Mesenchymal stem cell (in vitro differentiated cells and primary cell): ENCODE measurements around the gene PDZRN4.
A peak's percentile ranks its signal among the peaks of the same experiment; 100 is the strongest.
"Not testable (repeated sequence)": the region's sequence is repeated elsewhere in the genome, so short reads cannot be mapped to it uniquely, and the experiment has no call there.

Experiments
- DNase-seq: peaks from one replicate; pipeline ENCODE4 v3.0.0-alpha.2; 2013
- H2AFZ ChIP-seq: one replicate; pipeline ENCODE4 v1.6.1; 2013; ENCODE audit warnings: low read depth, mild to moderate bottlenecking, control low read depth, inconsistent platforms, low read length, moderate library complexity
- H2AK5ac ChIP-seq: 2 replicates; pipeline ENCODE4 v1.6.1; 2013; ENCODE audit warnings: low read length, moderate library complexity, mild to moderate bottlenecking, inconsistent platforms; ENCODE audit not compliant: severe bottlenecking
- H2BK120ac ChIP-seq: one replicate; pipeline ENCODE4 v1.6.1; 2013; ENCODE audit warnings: low read depth, mild to moderate bottlenecking, inconsistent platforms, low read length, moderate library complexity
- H2BK12ac ChIP-seq, 2 experiments: one replicate each; pipeline ENCODE4 v1.6.1; 2013; ENCODE audit warnings: inconsistent platforms in 2 of 2, low read length in 2 of 2, mild to moderate bottlenecking in 2 of 2, moderate library complexity in 2 of 2, control low read depth in 1 of 2
- H2BK15ac ChIP-seq: one replicate; pipeline ENCODE4 v1.6.1; 2013; ENCODE audit warnings: mild to moderate bottlenecking, low read depth, inconsistent platforms; ENCODE audit not compliant: poor library complexity, severe bottlenecking
- H2BK5ac ChIP-seq: 2 replicates; pipeline ENCODE4 v1.6.1; 2013; ENCODE audit warnings: low read depth, mild to moderate bottlenecking, low read length, control low read depth, inconsistent platforms; ENCODE audit not compliant: poor library complexity, severe bottlenecking
- H3K14ac ChIP-seq, 2 experiments: one replicate each; pipeline ENCODE4 v1.6.1; 2013; ENCODE audit warnings: inconsistent platforms in 2 of 2, low read length in 2 of 2, control low read depth in 1 of 2, mild to moderate bottlenecking in 1 of 2, moderate library complexity in 1 of 2
- H3K18ac ChIP-seq, 2 experiments: one replicate each; pipeline ENCODE4 v1.6.1; 2013; ENCODE audit warnings: inconsistent platforms in 2 of 2, low read length in 2 of 2, control low read depth in 1 of 2, low read depth in 1 of 2, mild to moderate bottlenecking in 1 of 2
- H3K23ac ChIP-seq, 2 experiments: one replicate each; pipeline ENCODE4 v1.6.1; 2013; ENCODE audit warnings: inconsistent platforms in 2 of 2, low read length in 2 of 2, mild to moderate bottlenecking in 2 of 2, moderate library complexity in 2 of 2, control low read depth in 1 of 2
- H3K27ac ChIP-seq: 2 replicates; pipeline ENCODE4 v1.5.1; 2013; ENCODE audit warnings: mild to moderate bottlenecking, moderate library complexity, low read length, control low read depth, inconsistent platforms; ENCODE audit not compliant: poor library complexity, severe bottlenecking
- H3K27me3 ChIP-seq, 2 experiments: 2 replicates each; pipeline versions ENCODE4 v1.6.1 to v1.7.0; 2013; ENCODE audit warnings: low read length in 2 of 2, mild to moderate bottlenecking in 2 of 2, moderate library complexity in 2 of 2, control low read depth in 1 of 2, inconsistent platforms in 1 of 2; ENCODE audit not compliant: control insufficient read depth in 1 of 2, insufficient read depth in 1 of 2
- H3K36me3 ChIP-seq, 2 experiments: 2 replicates each; pipeline versions ENCODE4 v1.6.1 to v1.7.0; 2013; ENCODE audit warnings: low read length in 2 of 2, control low read depth in 1 of 2, inconsistent platforms in 1 of 2, low read depth in 1 of 2, mild to moderate bottlenecking in 1 of 2; ENCODE audit not compliant: insufficient read depth in 2 of 2, control insufficient read depth in 1 of 2
- H3K4ac ChIP-seq, 2 experiments: one replicate each; pipeline ENCODE4 v1.6.1; 2013; ENCODE audit warnings: inconsistent platforms in 2 of 2, low read length in 2 of 2, mild to moderate bottlenecking in 2 of 2, moderate library complexity in 2 of 2, control low read depth in 1 of 2, low read depth in 1 of 2
- H3K4me1 ChIP-seq: 2 replicates; pipeline ENCODE4 v1.6.1; 2013; ENCODE audit warnings: low read depth, low read length, control low read depth; ENCODE audit not compliant: control insufficient read depth, insufficient read depth
- H3K4me2 ChIP-seq: 2 replicates; pipeline ENCODE4 v1.6.1; 2013; ENCODE audit warnings: low read length, mild to moderate bottlenecking, inconsistent platforms; ENCODE audit not compliant: poor library complexity, severe bottlenecking
- H3K4me3 ChIP-seq, 2 experiments: 2 replicates each; pipeline versions ENCODE4 v1.5.1 to v1.7.0; 2013; ENCODE audit warnings: low read length in 2 of 2, mild to moderate bottlenecking in 2 of 2, control low read depth in 1 of 2, low read depth in 1 of 2; ENCODE audit not compliant: insufficient read depth in 1 of 2
- H3K79me1 ChIP-seq: replicated peaks from 2 replicates; pipeline ENCODE4 v1.6.1; 2013; ENCODE audit warnings: mild to moderate bottlenecking, control low read depth, low read length, inconsistent platforms; ENCODE audit not compliant: poor library complexity, severe bottlenecking
- H3K9ac ChIP-seq: 2 replicates; pipeline ENCODE4 v1.7.0; 2013; ENCODE audit warnings: mild to moderate bottlenecking, low read length, moderate library complexity
- H3K9me3 ChIP-seq: 2 replicates; pipeline ENCODE4 v1.7.0; 2013; ENCODE audit warnings: mild to moderate bottlenecking, low read length; ENCODE audit not compliant: control insufficient read depth
- H4K8ac ChIP-seq: one replicate; pipeline ENCODE4 v1.6.1; 2013; ENCODE audit warnings: inconsistent platforms, mild to moderate bottlenecking, low read length, moderate library complexity
- H4K91ac ChIP-seq: one replicate; pipeline ENCODE4 v1.6.1; 2013; ENCODE audit warnings: mild to moderate bottlenecking, low read length, inconsistent platforms
- WGBS: methylation state at CpG from one replicate; pipeline ENCODE4 v1.1.7; 2013; ENCODE audit warnings: mixed read lengths; 5-methylcytosine and 5-hydroxymethylcytosine counted together

PDZRN4 gene

GRCh38 chr12:41606468-41607445, 418.6 kb downstream of the PDZRN4 start:
- Histone ChIP-seq H4K91ac (no peak overlapping the region), H3K9ac (no peak overlapping the region), H3K14ac (no peak overlapping the region), H3K27me3 (no peaks in the 10 kb centered on the region), H3K18ac (no peak overlapping the region), H2BK15ac (no peak overlapping the region), H3K27ac (peak overlapping the region; percentile 84), H2BK12ac (no peak overlapping the region), H3K79me1 (no peaks in the 10 kb centered on the region), H2BK5ac (no peak overlapping the region), H3K9me3 (no peaks in the 10 kb centered on the region), H3K4me2 (no peak overlapping the region), H3K36me3 (no peaks in the 10 kb centered on the region), H2AK5ac (no peak overlapping the region), H3K4me1 (peaks cover 5% of the 10 kb centered on the region), H4K8ac (no peak overlapping the region), H3K4ac (no peak overlapping the region), H2AFZ (no peak overlapping the region), H3K4me3 (no peak overlapping the region), H2BK120ac (no peak overlapping the region), H3K23ac (no peak overlapping the region)
- WGBS = 73% methylated on average over 3 of the region's 8 CpGs
- DNase-seq = peak; percentile 39

GRCh38 chr12:41612892-41613557, 424.9 kb downstream of the PDZRN4 start:
- Histone ChIP-seq H3K23ac (no peak overlapping the region), H2BK12ac (no peak overlapping the region), H3K18ac (no peak overlapping the region), H2BK120ac (no peak overlapping the region), H4K91ac (no peak overlapping the region), H3K9ac (no peak overlapping the region), H3K4me1 (no peaks in the 10 kb centered on the region), H3K36me3 (no peaks in the 10 kb centered on the region), H3K4me2 (no peak overlapping the region), H3K27ac (no peak overlapping the region), H2BK15ac (no peak overlapping the region), H2BK5ac (no peak overlapping the region), H2AFZ (no peak overlapping the region), H4K8ac (no peak overlapping the region), H2AK5ac (no peak overlapping the region), H3K79me1 (no peaks in the 10 kb centered on the region), H3K4me3 (no peak overlapping the region), H3K27me3 (no peaks in the 10 kb centered on the region), H3K4ac (no peak overlapping the region), H3K14ac (no peak overlapping the region), H3K9me3 (no peaks in the 10 kb centered on the region)
- WGBS = 72% methylated on average over 2 of the region's 3 CpGs
- no peak for DNase-seq

GRCh38 chr12:41615174-41615573, 427.1 kb downstream of the PDZRN4 start:
- not testable (repeated sequence) for H3K4me2 ChIP-seq, H4K8ac ChIP-seq, H2AK5ac ChIP-seq, H2BK120ac ChIP-seq, H3K36me3 ChIP-seq, H3K4me3 ChIP-seq, DNase-seq, H2BK5ac ChIP-seq, H3K23ac ChIP-seq, H3K14ac ChIP-seq, H3K4me1 ChIP-seq, H2BK15ac ChIP-seq, H4K91ac ChIP-seq, H2BK12ac ChIP-seq, H2AFZ ChIP-seq, H3K27ac ChIP-seq, H3K79me1 ChIP-seq, H3K18ac ChIP-seq, H3K27me3 ChIP-seq, H3K4ac ChIP-seq, H3K9me3 ChIP-seq, H3K9ac ChIP-seq
- WGBS = 49% methylated on average over 3 of the region's 3 CpGs

- no peak overlapping the region for H3K4ac ChIP-seq
- H3K27me3 ChIP-seq = no peaks in the 10 kb centered on the region
- no peak overlapping the region for H4K8ac ChIP-seq
- no peak overlapping the region for H2BK120ac ChIP-seq
- H3K23ac ChIP-seq = no peak overlapping the region
- no peak overlapping the region for H2BK5ac ChIP-seq
- no peak overlapping the region for H3K14ac ChIP-seq
- no peak overlapping the region for H2BK12ac ChIP-seq
- no peaks in the 10 kb centered on the region for H3K4me1 ChIP-seq
- DNase-seq = no peak
- H2BK15ac ChIP-seq = no peak overlapping the region
- H3K4me2 ChIP-seq = no peak overlapping the region
- no peaks in the 10 kb centered on the region for H3K9me3 ChIP-seq
- no peaks in the 10 kb centered on the region for H3K79me1 ChIP-seq
- H3K9ac ChIP-seq = no peak overlapping the region
- H2AFZ ChIP-seq = no peak overlapping the region
- no peaks in the 10 kb centered on the region for H3K36me3 ChIP-seq
- no peak overlapping the region for H3K18ac ChIP-seq
- H4K91ac ChIP-seq = no peak overlapping the region
- no peak overlapping the region for H3K27ac ChIP-seq
- no peak overlapping the region for H2AK5ac ChIP-seq
- H3K4me3 ChIP-seq = no peak overlapping the region
These were observed 431.6 kb downstream of the PDZRN4 start for GRCh38 chr12:41619705-41620104.
